Fibroblast of the conjunctiva (primary cell): ENCODE results near the gene TOP3A.

Experiments used
- DNase-seq: peaks from one replicate; pipeline ENCODE4 v3.0.0-alpha.2; 2010; ENCODE audit warnings: low read depth

Gene TOP3A

DNA sequence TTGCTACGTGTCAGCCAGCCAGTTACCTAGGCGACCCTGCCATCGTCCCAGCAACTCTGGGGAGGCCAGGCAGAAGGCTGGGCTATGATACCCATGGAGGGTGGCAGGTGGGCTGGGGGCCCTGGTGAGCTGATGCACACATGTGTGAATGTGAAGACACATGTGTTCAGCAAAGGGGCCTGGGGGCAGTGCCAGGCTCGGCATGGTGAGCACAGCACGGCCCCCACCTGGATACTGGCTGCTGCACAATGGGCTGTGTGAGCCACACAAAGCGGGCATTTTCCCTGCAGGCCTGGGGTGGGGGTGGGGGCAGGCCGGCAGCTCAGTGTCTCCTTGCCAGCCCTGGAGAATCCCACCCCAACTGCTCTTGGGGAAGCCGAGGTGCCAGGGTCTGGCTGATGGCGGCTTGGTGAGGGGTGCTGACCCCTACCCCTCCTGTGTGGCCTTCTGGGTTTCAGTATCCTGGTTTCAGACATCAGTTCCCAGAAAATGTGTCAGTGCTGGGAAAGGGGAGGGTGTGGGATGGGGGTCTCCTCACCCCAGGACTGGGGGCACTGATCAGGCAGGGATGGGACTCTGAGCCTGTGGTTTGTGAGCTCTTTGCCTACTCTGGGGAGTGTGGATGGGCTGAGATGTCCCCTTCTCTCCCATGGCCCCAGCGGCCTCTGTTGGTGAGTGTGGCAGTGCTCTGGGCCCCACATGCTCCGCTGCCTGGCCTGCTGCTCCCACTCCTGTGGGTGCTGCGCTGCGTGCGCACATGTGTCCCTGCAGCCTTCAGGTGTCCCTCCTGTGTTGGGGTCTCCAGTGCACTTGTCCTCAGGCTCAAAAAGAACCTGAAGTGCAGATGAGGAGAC is 84.3 kb downstream of the TOP3A start:
- DNase-seq = no peak

DNA sequence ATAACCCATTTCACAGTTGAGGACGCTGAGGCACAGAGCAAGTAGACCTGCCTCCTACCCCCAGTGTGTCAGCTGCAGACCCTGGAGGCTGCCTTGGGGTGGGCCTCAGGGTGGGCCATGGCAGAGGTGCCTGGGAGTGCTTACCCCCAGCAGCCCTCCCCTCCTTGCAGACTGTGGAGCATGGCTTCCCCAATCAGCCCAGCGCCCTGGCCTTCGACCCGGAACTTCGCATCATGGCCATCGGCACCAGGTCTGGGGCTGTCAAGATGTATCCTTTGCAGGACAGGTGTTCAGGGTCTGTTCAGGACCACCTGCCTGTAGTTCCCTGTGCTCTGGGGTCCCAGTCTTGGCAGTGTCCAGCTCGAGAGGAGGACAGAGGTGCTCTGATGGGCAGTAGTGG is 85.0 kb downstream of the TOP3A start:
- no peak for DNase-seq

DNA sequence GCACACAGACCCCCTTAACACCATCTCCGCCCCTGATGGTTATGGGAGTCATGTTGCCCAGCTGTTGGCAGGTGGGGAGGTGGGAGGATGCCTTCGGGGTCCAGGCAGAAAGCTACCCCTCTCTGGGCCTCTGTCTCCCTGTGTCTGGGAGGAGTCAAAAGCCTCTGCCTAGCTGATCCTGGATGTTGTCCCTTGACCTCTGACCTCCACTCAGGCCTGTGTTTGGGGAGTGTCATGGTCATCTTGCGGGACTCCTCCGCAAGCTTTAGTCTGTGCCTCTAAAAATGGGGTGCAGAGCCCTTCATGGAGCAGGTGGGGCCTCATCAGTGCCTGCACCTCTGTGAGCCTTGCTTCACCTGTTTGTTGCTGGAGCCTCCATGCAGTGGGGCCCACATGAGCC is 85.5 kb downstream of the TOP3A start:
- no peak for DNase-seq

DNA sequence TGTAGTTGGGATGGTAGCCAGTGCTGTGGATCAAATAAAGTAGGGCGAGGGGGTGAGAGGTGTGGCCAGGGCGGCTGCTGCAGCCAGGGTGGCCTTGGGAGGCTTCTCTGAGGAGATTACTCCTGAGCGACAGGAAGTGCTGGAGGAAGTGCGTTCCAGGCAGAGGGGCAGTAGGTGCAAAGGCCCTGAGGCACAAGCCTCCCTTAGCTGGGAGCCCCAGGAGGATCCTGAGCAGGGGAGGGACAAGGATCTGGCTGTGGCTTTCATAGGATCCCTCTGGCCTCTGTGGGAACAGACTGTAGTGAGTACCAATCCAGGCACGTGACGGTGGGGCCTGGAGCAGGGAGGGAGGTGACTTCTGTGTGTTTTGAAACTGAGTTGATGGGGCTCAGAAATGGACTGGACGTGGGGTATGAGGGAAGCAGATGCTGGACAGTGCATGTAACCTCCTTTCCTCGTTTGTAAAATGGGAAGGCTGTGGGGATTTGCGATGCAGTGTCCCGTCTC is 86.6 kb downstream of the TOP3A start:
- DNase-seq = no peak

DNA sequence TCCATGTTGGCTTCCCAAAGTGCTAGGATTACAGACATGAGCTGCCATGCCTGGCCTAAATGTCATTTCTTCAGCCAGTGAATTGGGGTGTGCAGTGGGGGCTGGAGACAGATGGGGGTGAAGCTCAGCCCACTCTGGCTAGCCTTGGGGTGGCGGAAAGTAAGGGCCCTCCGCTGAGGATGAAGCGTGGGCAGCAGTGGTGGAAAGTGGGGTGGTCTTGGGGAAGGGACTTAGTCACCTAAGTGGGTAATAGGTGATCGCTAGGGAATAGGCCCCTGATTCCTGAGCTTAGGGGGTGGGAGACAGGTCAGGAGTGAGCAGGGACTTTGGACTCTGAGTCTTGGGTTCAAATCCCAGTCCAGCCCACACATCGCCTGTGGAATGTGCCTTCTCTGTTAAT is 87.2 kb downstream of the TOP3A start:
- no peak for DNase-seq

DNA sequence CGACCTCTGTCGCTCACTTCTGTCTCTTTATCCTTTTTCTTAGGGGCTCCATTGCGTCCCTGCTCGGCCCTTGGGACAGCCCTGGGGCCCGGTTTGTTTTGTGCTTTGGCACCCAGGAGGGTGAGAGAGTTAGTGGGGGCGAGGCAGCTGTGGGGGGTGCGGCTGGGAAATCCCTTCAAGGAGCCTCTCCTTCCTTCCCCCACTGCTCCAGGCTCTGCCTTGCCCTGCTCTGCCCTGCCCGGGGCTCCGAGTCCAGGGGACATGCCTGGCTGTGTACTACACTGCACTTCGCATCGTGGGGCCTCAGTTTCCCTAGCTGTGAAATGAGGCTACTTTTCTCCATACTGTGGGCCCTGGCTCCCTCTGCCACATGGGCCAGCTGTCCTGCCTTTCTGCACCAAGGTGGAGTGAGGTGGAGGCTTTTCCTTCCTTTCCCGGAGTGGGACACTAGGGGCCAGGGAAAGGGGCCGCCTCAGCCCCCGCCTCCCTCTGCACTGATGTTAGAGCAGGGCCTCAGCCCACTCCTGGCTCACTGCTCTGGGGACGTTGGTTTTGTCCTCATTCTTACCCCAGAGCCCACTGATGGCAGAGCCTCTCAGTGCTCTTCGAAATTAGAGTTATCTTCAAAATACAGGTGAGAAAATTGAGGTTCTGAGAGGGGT is 88.4 kb downstream of the TOP3A start:
- no peak for DNase-seq

DNA sequence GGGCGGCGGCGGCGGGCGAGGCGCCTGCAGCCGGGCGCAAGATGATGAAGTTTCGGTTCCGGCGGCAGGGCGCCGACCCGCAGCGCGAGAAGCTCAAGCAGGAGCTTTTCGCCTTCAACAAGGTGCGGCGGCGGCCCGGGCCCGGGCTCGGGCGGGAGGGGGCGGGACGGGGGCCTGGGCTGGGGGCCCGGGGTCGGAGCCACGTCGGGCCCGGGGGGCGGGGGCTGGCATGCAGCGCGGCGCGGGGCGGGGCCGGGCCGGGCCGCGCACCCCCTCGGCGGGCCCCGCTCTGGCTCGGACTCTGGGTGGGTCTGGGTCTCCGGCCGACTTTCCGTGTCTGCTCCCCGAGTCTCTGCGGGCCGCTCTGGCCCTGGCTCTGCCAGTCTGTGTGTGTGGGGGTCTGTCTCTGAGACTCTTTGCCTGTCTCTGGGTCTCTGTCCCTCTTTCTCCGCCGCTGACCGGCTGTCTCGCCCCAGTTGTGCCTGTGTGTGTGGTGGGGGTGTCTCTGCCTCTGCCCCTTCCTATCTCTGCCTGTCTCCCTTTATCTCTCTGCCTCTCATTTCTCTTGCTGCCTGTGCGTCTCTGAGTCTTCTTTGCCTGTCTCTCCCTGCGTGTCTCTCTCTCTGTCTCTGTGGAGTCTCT is 89.0 kb downstream of the TOP3A start:
- no peak for DNase-seq

- DNase-seq = peak; percentile 92
Measured at GRCh38 chr17:18225121-18225641, 89.6 kb downstream of the TOP3A start, which contains the start of gene LLGL1. TSS of gene LLGL1 (plus strand) at chr17:18225635. CDS start at chr17:18225683, 48 bp downstream.

DNA sequence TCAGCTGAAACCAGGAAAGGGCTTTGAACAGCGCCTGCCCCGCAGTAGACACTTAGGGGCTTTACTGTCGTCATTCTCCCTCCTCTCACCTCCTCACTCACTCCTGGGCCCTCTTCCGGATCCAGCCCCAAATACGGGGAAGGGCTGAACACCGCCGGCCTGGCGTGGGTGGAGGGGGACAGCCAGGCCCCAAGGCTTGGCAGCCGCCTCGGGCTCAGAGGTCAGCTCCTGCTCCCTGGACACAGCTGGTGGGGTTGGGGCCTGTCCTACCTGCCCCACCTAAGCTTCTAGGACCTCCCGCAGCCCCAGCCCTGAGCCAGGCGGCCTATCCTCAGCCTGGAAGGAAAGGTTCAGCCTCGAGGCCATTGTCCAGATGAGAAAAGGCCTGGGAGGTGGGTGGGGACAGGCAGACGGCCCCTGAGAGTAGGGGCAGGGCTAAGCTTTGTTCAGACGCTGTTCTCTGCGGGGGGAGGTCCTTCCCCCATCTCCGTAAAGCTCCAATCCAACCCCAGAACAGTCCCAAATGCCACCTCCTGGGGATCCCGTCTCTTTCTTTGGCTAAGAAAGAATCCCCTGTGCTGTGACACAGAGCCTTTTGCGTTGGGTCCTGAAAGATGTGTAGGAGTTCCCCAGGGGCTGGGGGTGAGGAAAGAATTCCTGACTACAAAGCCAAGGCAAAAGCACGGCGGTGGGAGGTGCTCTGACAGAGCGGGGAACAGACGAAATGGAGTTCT is 90.2 kb downstream of the TOP3A start:
- no peak for DNase-seq

DNA sequence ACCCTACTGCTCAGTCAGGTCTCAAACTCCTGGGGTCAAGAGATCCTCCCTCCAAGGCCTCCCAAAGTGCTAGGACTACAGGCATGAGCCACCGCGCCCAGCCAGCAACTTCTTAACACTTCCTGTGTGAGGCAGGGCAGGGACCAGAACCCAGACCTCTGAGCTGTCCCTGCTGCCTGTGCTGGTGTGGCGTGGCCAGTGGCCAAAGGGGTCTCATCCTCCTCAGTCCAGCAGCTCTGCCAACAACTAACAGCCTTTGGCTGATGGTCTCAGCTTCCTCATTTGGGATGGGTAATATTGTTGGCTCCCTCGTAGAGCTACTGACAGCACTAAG is 90.8 kb downstream of the TOP3A start:
- DNase-seq = no peak
